Measurements from ENCODE around the gene SLAMF1. TPM values are rescaled to one million over a fixed set of nuclear protein-coding genes. Genes with fewer than 3 reads are reported as not detected.
"Not testable (repeated sequence)": the region's sequence is repeated elsewhere in the genome, so short reads cannot be mapped to it uniquely, and the experiment has no call there.

Gene SLAMF1
- total RNA-seq, 2 experiments from 2014 or later = 59.3 to 105 TPM

GRCh38 chr1:160658162-160658813, 11.4 kb upstream of the SLAMF1 start:
- H3K9me3 Mint-ChIP-seq (ENCODE audit: low read depth) = peaks cover 8% of the 10 kb centered on the region
- DNase-seq (no peak), ATAC-seq (no peak)
- H3K4me3 Mint-ChIP-seq = no peak overlapping the region
- CTCF ChIA-PET = interaction anchor here (1.5 kb wide), 1 partner anchor 10 kb away, joined by 3 read pairs; no protein-coding TSS in a partner anchor
- H3K27me3 Mint-ChIP-seq = no peaks in the 10 kb centered on the region
- H3K27ac Mint-ChIP-seq = no peak overlapping the region
- peaks cover 45% of the 10 kb centered on the region for H3K4me1 Mint-ChIP-seq
- peaks cover 28% of the 10 kb centered on the region for H3K36me3 Mint-ChIP-seq

GRCh38 chr1:160657250-160657781, 10.5 kb upstream of the SLAMF1 start:
- Mint-ChIP-seq H3K9me3 (ENCODE audit: low read depth) (peaks cover 8% of the 10 kb centered on the region), H3K27ac (peak overlapping the region; percentile 3), H3K4me1 (peaks cover 43% of the 10 kb centered on the region), H3K36me3 (peaks cover 27% of the 10 kb centered on the region), H3K27me3 (no peaks in the 10 kb centered on the region), H3K4me3 (no peak overlapping the region)
- CTCF ChIA-PET = interaction anchor here (1.5 kb wide), 1 partner anchor 9 kb away, joined by 3 read pairs; no protein-coding TSS in a partner anchor
- no peak for ATAC-seq
- DNase-seq = no peak

GRCh38 chr1:160656737-160657136, 9.9 kb upstream of the SLAMF1 start:
- peaks cover 7% of the 10 kb centered on the region for H3K9me3 Mint-ChIP-seq (ENCODE audit: low read depth)

GRCh38 chr1:160653620-160654016, 6.8 kb upstream of the SLAMF1 start:
- Mint-ChIP-seq H3K4me3 (no peak overlapping the region), H3K9me3 (ENCODE audit: low read depth) (no peaks in the 10 kb centered on the region), H3K4me1 (peaks cover 61% of the 10 kb centered on the region), H3K36me3 (peaks cover 12% of the 10 kb centered on the region), H3K27me3 (no peaks in the 10 kb centered on the region), H3K27ac (no peak overlapping the region)
- CTCF ChIA-PET = interaction anchor here (0.6 to 1.0 kb wide), 2 partner anchors 32 to 45 kb away, joined by 3 to 5 read pairs; no protein-coding TSS in a partner anchor
- DNase-seq (no peak), ATAC-seq (no peak)

More at GRCh38 chr1:160656737-160657136, 9.9 kb upstream of the SLAMF1 start:
- H3K27me3 Mint-ChIP-seq = no peaks in the 10 kb centered on the region
- CTCF ChIA-PET = interaction anchor here (1.2 to 1.8 kb wide), 2 partner anchors 11 to 24 kb away, joined by 4 to 5 read pairs; no protein-coding TSS in a partner anchor
- no peak for DNase-seq
- H3K27ac Mint-ChIP-seq = peak overlapping the region; percentile 29
- H3K4me1 Mint-ChIP-seq = peaks cover 43% of the 10 kb centered on the region
- no peak overlapping the region for H3K4me3 Mint-ChIP-seq
- H3K36me3 Mint-ChIP-seq = peaks cover 22% of the 10 kb centered on the region
- no peak for ATAC-seq

- no peaks in the 10 kb centered on the region for H3K27me3 Mint-ChIP-seq
- H3K9me3 Mint-ChIP-seq (ENCODE audit: low read depth) = no peaks in the 10 kb centered on the region
- ATAC-seq (no peak), DNase-seq (no peak)
- peaks cover 14% of the 10 kb centered on the region for H3K36me3 Mint-ChIP-seq
- no peak overlapping the region for H3K4me3 Mint-ChIP-seq
- CTCF ChIA-PET = interaction anchor here (0.6 to 1.0 kb wide), 2 partner anchors 32 to 45 kb away, joined by 3 to 5 read pairs; no protein-coding TSS in a partner anchor
- peaks cover 66% of the 10 kb centered on the region for H3K4me1 Mint-ChIP-seq
- H3K27ac Mint-ChIP-seq = no peak overlapping the region
Observed at GRCh38 chr1:160652924-160653619, 6.2 kb upstream of the SLAMF1 start.

GRCh38 chr1:160652065-160652641, 5.3 kb upstream of the SLAMF1 start:
- not testable (repeated sequence) for H3K4me3 Mint-ChIP-seq; H3K9me3 Mint-ChIP-seq (ENCODE audit: low read depth); DNase-seq; H3K27me3 Mint-ChIP-seq; ATAC-seq
- Mint-ChIP-seq H3K4me1 (peaks cover 64% of the 10 kb centered on the region), H3K27ac (peak overlapping the region; percentile 16), H3K36me3 (peaks cover 14% of the 10 kb centered on the region)
- CTCF ChIA-PET = interaction anchor here (1.0 to 1.1 kb wide), 2 partner anchors 8 to 13 kb away, joined by 3 read pairs; no protein-coding TSS in a partner anchor

GRCh38 chr1:160651433-160652064, 4.7 kb upstream of the SLAMF1 start:
- no peak for ATAC-seq
- H3K9me3 Mint-ChIP-seq (ENCODE audit: low read depth) = no peaks in the 10 kb centered on the region
- no peaks in the 10 kb centered on the region for H3K27me3 Mint-ChIP-seq
- peaks cover 14% of the 10 kb centered on the region for H3K36me3 Mint-ChIP-seq
- H3K27ac Mint-ChIP-seq = peak overlapping the region; percentile 16
- peaks cover 59% of the 10 kb centered on the region for H3K4me1 Mint-ChIP-seq
- CTCF ChIA-PET = interaction anchor here (0.5 to 1.5 kb wide), 6 partner anchors 8 to 333 kb away, joined by 3 to 5 read pairs (median 3); no protein-coding TSS in a partner anchor
- H3K4me3 Mint-ChIP-seq = no peak overlapping the region
- no peak for DNase-seq

GRCh38 chr1:160647329-160647720, 481 bp upstream of the SLAMF1 start:
- H3K27ac Mint-ChIP-seq = peak overlapping the region; percentile 92
- peak overlapping the region; percentile 97 for H3K4me3 Mint-ChIP-seq
- DNase-seq (no peak), ATAC-seq (peak; percentile 12)
- H3K36me3 Mint-ChIP-seq = peaks cover 44% of the 10 kb centered on the region
- CTCF ChIA-PET = interaction anchor here (0.6 to 4.8 kb wide), 18 partner anchors 9 to 534 kb away, joined by 3 to 28 read pairs (median 5); no protein-coding TSS in a partner anchor
- H3K27me3 Mint-ChIP-seq = no peaks in the 10 kb centered on the region
- H3K4me1 Mint-ChIP-seq = peaks cover 61% of the 10 kb centered on the region
- no peaks in the 10 kb centered on the region for H3K9me3 Mint-ChIP-seq (ENCODE audit: low read depth)

- no peak for ATAC-seq
- CTCF ChIA-PET = interaction anchor here (0.8 to 4.8 kb wide), 12 partner anchors 10 to 122 kb away, joined by 3 to 28 read pairs (median 8); no protein-coding TSS in a partner anchor
- H3K27me3 Mint-ChIP-seq = no peaks in the 10 kb centered on the region
- peak overlapping the region; percentile 97 for H3K4me3 Mint-ChIP-seq
- peak overlapping the region; percentile 92 for H3K27ac Mint-ChIP-seq
- H3K36me3 Mint-ChIP-seq = peaks cover 49% of the 10 kb centered on the region
- no peaks in the 10 kb centered on the region for H3K9me3 Mint-ChIP-seq (ENCODE audit: low read depth)
- no peak for DNase-seq
- H3K4me1 Mint-ChIP-seq = peaks cover 61% of the 10 kb centered on the region
Observed at GRCh38 chr1:160646180-160646579, 664 bp downstream of the SLAMF1 start.

GRCh38 chr1:160645386-160646130, 1.3 kb downstream of the SLAMF1 start:
- CTCF ChIA-PET = interaction anchor here (1.2 to 4.8 kb wide), 10 partner anchors 10 to 35 kb away, joined by 4 to 28 read pairs (median 8); no protein-coding TSS in a partner anchor
- Mint-ChIP-seq H3K9me3 (ENCODE audit: low read depth) (no peaks in the 10 kb centered on the region), H3K27ac (peak overlapping the region; percentile 92), H3K36me3 (peaks cover 51% of the 10 kb centered on the region), H3K27me3 (no peaks in the 10 kb centered on the region), H3K4me1 (peaks cover 61% of the 10 kb centered on the region), H3K4me3 (peak overlapping the region; percentile 97)
- ATAC-seq (no peak), DNase-seq (no peak)

- no peak for DNase-seq
- Mint-ChIP-seq H3K9me3 (ENCODE audit: low read depth) (no peaks in the 10 kb centered on the region), H3K36me3 (peaks cover 56% of the 10 kb centered on the region), H3K4me3 (peak overlapping the region; percentile 97), H3K4me1 (peaks cover 66% of the 10 kb centered on the region), H3K27ac (peak overlapping the region; percentile 92), H3K27me3 (no peaks in the 10 kb centered on the region)
- ATAC-seq = no peak
- CTCF ChIA-PET = interaction anchor here (1.2 to 1.3 kb wide), 3 partner anchors 12 to 34 kb away, joined by 4 to 5 read pairs (median 4); no protein-coding TSS in a partner anchor
Observed at GRCh38 chr1:160644399-160644798, 2.4 kb downstream of the SLAMF1 start.

GRCh38 chr1:160643138-160643537, 3.7 kb downstream of the SLAMF1 start:
- Mint-ChIP-seq H3K4me1 (peaks cover 68% of the 10 kb centered on the region), H3K27ac (peak overlapping the region; percentile 92), H3K36me3 (peaks cover 59% of the 10 kb centered on the region)

More at GRCh38 chr1:160643138-160643537, 3.7 kb downstream of the SLAMF1 start:
- Mint-ChIP-seq H3K9me3 (ENCODE audit: low read depth) (no peaks in the 10 kb centered on the region), H3K27me3 (no peaks in the 10 kb centered on the region), H3K4me3 (peak overlapping the region; percentile 97)
- CTCF ChIA-PET = interaction anchor here (0.7 to 2.2 kb wide), 10 partner anchors 8 to 40 kb away, joined by 3 to 7 read pairs (median 5); no protein-coding TSS in a partner anchor
- DNase-seq = no peak
- no peak for ATAC-seq

Data from activated CD8-positive, alpha-beta memory T cell treated with anti-CD3 and anti-CD28 coated beads, Interleukin-2, amount 10 ng/mL, durations not matched to agents 7 days and 5 days (primary cell).